GM18505 (cell line): Measurements from ENCODE around the gene HNRNPL.
"Not testable (repeated sequence)": the region's sequence is repeated elsewhere in the genome, so short reads cannot be mapped to it uniquely, and the experiment has no call there.

Experiments used
- ATAC-seq: cut with Tn5 transposase; IDR thresholded peaks from one replicate; pipeline ENCODE4 v1.9.1; 2021; ENCODE audit not compliant: unreplicated experiment
- POLR2A ChIP-seq: IDR thresholded peaks from 4 replicates; pipeline ENCODE4 v1.6.1; 2011; ENCODE audit warnings: borderline replicate concordance; ENCODE audit not compliant: insufficient read depth, insufficient read length; ENCODE audit errors: extremely low read depth

The HNRNPL gene

DNA sequence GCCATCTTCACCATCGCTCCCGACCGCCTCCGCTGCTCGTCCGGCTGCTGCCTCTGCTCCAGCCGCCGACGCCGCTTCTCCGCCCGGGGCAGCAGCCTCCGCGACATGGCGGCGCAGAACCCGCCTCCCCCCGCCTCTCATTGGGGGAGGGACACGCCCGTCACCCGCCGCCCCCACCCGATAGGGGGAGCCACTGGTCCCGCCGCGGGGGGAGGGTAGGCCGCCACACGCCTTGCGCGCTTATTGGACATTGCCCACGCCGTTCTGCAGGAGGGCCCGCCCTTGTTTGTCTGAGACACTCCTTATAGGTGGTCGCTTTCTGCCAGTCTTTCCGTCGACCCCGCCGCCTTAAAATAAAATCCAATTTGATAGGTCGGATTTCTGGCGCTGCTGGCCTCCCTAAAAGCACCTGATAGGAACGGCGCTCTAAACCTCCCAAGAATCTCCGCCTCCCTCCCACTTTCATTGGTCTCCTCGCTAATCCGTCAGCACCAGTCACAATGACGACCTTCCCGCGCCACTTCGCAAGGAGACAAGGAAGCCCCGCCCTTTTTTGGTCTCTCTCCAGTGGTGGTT, at the start of gene HNRNPL:
Gene HNRNPL, minus strand, starts transcription at position 127 of the 576 bp plus-strand sequence. Its CDS starts 20 bp downstream, at position 107.
- peak; percentile 89 for TF ChIP-seq POLR2A
- peak; percentile 46 for ATAC-seq

DNA sequence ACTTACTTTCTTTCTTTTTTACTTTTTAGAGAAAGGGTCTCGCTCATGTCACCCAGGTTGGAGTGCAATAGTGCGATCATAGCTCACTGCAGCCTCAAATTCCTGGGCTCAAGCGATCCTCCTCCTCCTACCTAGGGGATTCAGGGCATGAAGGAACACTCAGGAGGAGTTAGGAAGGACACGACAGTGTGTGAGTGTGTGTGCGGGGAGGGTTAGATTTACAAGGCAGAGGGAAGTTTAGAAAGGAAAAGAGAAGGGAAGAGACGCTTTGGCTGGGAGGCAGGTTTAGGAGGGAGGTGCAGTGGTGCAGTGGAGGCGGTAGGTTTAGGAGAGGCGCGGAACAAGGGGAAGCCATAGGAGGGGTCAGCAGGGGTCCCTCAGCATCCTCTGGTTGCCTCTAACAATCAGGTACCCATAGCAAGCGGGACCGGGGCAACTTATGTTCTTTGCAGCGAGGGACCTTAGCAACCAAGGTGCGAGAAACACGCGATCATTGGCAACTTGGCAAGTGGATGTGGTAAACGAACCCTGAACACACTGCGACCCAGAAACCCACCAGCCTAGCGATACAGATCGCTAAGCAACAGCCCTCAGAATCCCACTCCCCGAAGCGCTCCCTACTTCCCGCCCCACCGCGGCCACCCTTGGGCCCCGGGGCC, 49.1 kb upstream of the HNRNPL start:
- TF ChIP-seq POLR2A = no peak
- no peak for ATAC-seq

DNA sequence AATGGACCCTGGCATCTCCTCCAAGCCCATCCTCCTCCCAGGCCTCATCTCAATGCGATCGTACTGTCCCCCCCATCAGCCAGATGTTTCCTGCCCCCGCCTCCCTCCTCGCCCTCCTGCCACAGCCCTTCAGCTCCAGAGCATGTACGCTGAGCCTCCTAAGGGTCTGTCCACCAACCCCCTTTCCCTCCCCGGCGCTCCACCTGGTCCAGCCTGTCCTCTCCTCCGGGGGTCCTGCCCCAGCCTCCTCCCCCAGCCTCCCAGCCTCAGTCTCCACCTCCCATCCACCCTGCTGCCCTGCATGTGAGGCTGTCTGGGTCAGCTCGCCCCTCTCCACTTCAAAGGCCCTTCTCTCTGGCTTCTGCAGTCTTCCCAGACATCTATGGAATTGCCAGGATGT, 45.2 kb upstream of the HNRNPL start:
- no peak for TF ChIP-seq POLR2A
- no peak for ATAC-seq

DNA sequence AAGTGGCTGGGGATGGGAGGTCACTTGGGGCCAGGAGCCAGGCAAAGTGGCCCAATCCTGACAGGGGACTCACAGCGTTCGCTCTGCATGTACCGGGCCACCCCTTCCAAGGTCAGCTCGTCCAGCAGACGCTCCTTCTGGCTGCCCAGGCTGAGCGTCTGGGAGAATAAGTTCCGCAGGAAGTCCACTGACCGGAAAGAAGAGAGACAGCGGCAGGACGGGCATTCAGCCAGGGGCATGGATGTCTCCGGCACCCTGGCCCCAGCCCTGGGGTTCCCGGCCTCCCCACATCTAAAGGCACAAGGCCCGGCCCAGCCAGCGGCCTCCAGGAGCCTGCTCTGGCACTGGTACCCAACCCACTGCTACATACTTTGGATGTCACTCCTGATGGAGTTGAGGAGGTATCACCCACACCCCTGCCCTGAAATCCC, 43.6 kb upstream of the HNRNPL start:
- TF ChIP-seq POLR2A = no peak
- no peak for ATAC-seq

DNA sequence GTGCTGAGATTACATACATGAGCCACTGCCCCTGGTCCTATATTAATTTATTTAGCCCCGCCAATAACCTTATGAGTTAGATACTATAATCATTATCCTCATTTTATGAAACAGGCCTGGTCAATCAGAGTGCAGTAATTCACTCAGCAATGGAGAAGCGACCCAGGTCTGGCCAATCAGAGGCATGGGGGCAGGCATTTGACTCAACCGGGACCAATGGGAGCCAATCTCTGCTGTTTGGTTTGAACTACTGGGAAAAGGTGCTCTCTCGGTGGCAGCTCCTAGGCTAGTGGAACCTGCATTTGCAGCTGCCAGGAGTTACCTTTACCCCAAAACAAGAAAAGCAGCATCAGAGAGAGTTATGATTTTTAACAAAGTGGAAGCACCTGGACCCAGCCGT, 43.1 kb upstream of the HNRNPL start:
- no peak for TF ChIP-seq POLR2A
- no peak for ATAC-seq

DNA sequence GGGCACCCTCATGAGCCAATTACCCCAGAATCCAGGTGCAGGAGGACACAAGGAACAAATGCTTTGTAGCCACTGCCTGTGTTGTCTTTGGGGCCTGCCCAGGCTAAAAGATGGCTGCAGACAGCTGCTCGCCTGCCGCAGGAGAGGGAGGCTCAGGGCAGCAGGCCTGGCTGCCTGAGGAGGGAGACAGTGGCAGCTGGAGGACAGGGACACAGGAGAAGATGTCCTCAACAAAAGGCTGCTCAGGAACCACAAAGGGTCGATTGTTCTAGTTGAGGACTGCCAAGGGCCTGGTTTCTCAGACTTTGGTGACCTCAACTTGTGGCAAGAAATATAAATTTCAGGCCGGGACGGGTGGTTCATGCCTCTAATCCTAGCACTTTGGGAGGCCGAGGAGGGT, 42.0 kb upstream of the HNRNPL start:
- ATAC-seq = no peak
- TF ChIP-seq POLR2A = no peak

DNA sequence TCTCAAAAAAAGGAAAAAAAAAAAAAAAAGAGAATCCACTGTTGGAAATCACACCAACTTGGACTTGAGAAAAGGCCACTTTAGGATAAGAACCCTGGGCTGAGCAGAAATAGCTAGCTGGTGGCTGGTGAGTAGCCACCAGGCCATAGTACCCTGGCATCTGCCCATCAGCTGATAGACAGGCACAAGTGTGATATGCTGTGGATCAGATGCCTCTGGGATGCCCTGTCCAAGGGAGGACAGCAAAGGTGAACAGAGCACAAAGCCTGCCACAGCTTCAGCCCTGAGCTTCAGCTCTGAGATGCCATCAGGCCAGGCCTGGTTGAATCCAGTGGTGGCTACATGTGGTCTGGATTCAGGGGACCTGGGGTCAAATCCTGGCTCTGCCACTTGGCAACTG, 40.9 kb upstream of the HNRNPL start:
- ATAC-seq = no peak
- no peak for TF ChIP-seq POLR2A

DNA sequence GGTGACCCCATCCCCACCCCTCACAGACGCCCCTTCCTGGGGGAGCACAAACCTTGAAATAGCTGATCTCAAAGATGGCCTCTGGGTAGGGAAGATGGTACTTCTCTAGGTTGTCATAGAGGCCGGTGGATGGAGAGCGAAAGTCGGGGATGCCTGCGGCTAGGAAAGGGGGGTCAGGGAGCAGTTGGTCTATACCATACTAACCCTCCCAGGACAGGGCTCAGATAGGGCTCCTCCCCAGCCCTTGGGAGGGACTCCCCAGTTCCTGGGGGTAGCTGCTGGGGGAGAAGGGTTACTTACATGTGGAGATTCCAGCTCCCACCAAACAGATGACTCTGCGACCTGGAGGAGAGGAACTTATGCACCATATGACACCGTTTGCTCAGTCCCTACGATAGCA, 40.0 kb upstream of the HNRNPL start:
- ATAC-seq = no peak
- no peak for TF ChIP-seq POLR2A

DNA sequence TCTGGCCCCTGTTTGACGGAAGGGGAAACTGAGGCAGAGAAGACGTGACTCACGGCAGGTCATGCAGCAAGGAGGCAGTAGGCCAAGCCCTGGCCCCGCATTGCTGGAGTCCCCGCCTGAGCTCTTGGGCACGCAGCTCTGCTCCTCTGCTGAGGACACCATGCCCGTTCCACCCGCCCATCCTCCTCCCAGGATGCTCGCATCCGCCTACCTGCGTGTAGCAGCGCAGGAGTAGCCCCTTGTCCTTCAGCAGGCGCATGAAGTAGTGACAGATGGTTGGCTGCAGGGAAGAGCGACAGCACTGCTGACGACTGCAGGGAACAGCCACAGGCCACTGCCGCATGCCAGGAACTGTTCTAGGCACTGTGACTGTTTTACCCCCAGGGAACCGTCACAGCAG, 39.1 kb upstream of the HNRNPL start:
- no peak for TF ChIP-seq POLR2A

DNA sequence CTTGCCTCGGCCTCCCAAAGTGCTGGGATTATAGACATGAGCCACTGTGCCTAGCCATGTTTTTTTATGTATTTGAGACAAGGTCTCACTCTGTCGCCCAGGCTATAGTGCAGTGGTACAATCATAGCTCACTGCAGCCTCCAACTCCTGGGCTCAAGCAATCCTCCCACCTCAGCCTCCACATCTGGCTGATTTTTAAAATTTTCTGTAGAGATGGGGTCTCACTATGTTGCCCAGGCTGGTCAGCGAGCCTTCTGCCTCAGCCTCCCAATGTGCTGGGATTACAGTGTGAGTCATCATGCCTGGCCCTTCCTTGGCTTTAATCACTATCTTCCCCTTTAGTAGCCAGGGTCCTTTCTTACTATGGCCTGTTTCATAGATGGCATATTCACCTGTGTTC, 34.9 kb upstream of the HNRNPL start:
- ATAC-seq = not testable (repeated sequence)

More for the DNA sequence above, 39.1 kb upstream of the HNRNPL start:
- no peak for ATAC-seq

DNA sequence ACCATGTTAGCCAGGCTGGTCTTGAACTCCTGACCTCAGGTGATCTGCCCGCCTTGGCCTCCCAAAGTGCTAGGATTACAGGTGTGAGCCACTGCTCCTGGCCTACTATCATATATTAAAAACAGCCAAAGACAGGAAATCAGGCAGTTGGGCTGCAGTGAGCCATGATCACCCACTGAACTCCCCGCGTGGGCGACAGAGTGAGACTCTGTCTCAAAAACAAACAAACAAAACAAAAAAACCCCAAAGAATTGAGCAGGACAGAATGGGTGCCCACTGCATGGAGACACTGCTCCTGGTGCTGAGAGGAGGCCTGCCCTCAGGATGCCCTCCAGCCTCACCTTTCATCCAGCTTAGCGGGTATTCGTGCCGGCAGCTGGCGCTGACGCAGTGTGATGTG, 33.5 kb upstream of the HNRNPL start:
- no peak for TF ChIP-seq POLR2A
- no peak for ATAC-seq

DNA sequence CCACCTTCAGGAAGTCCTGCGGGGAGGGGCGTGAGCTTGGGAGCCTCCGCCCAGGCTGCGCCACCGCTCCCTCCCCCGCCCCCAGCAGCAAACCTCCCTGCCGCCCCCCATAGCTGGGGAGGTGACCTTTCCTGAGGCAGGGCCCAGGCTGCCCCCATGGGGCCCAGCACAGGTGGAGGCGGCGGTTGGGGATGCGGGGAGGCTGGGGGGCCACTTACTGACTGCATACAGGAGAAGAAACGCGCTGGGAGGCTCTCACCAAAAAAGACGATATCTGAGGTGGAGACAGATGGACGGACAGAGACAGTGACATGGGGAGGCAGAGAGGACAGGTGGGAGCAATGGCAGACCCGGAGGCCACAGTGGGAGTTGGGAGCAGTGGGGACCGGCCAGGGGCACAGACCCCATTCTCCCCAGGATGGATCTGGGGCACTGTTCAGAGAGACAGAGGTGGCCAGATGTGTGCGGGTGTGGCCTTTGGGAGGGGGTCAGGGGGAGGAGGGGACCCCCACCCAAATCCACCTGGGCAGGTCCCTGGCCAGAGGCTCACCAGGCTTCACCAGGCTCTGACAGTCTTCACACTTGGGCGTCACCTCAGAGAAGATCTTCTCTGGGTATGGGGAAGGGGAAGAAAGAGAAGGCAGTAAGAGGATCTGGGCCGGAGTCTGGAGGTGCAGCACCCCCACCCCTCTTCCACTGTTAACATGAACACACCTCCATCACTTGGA, 31.3 kb upstream of the HNRNPL start:
- no peak for ATAC-seq
- TF ChIP-seq POLR2A = no peak

DNA sequence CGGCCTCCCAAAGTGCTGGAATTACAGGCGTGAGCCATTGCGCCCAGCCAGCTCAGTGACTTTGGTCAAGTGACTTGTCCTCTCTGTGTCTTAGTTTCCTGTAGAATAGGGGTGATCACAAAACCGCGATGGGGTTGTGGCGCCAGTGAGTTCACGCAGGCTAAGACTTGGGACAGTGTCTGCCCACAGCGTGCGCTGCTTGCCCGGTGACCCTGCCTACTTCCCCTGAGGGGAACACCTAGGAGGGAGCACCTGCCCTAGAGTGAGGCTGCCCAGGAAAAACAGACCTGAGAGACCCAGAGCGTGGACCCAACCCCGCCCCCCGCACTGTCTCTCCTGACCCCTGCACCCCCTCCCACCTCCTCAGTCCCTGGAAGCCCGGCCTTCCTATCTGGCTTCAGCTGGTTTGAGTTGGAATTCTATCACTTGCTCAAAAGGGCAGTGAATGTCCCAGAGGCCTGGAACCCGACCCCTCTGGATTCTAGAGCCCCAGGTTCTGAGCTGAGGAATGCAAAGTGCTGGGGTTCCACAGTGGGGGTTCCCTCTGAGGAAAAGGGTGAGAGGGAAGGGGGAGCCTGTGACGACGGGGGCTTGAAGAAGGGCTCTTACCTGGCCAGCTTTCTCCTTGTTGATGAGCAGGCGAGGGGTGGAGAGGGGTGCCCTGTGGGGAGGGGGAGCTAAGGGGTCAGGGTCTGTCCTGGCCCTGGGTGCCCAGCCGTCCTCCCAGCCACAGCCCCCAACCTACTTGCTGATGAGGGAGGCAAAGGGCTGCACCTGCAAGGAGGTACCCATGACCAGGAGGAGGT, 30.5 kb upstream of the HNRNPL start:
- TF ChIP-seq POLR2A = no peak
- no peak for ATAC-seq

DNA sequence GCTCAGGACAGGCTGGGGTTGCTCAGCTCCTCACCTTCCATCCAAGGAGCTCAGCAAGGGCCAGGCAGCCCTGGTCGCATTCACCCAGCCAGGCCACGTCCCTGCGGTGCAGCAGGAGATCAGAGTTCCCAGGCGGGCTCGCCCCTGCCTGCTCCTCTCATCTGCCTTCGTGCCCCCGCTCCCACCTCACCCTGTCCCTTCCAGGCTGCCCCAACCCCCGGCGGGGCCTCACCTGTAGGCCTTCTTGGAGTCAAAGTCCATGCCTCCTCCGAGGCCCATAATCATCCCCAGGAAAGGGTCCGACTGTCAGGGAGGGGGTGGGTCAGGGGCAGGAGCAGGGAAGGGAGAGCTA, 29.6 kb upstream of the HNRNPL start:
- ATAC-seq = no peak
- no peak for TF ChIP-seq POLR2A
